BLaER1 (cell line): ENCODE measurements around the gene ANKRD29.

Experiments
- H3K27ac ChIP-seq: shearing (Covaris generic); formaldehyde crosslinking; 2 replicates; pipeline ENCODE4 v1.8.1; 2022
- H3K27me3 ChIP-seq: shearing (Covaris generic); formaldehyde crosslinking; 2 replicates; pipeline ENCODE4 v1.8.1; 2022
- H3K36me3 ChIP-seq: shearing (Covaris generic); formaldehyde crosslinking; 2 replicates; pipeline ENCODE4 v1.8.1; 2022
- H3K4me1 ChIP-seq: shearing (Covaris generic); formaldehyde crosslinking; 2 replicates; pipeline ENCODE4 v1.8.1; 2022
- H3K4me2 ChIP-seq: shearing (Covaris generic); formaldehyde crosslinking; 2 replicates; pipeline ENCODE4 v1.8.1; 2022
- H3K4me3 ChIP-seq: shearing (Covaris generic); formaldehyde crosslinking; 2 replicates; pipeline ENCODE4 v1.8.1; 2022
- H3K9ac ChIP-seq: shearing (Covaris generic); formaldehyde crosslinking; 2 replicates; pipeline ENCODE4 v1.8.1; 2022
- H3K9me3 ChIP-seq: shearing (Covaris generic); formaldehyde crosslinking; 2 replicates; pipeline ENCODE4 v1.8.1; 2022
- H4K20me1 ChIP-seq: shearing (Covaris generic); formaldehyde crosslinking; 2 replicates; pipeline ENCODE4 v1.8.1; 2022
- Cebpa-rat ChIP-seq: shearing (Covaris generic); IDR thresholded peaks from 2 replicates; pipeline ENCODE4 v1.8.1; 2022

ANKRD29 gene

GRCh38 chr18:23609390-23610023 is 53.2 kb downstream of the ANKRD29 start:
- Histone ChIP-seq H3K9ac (no peak overlapping the region), H3K27ac (no peak overlapping the region), H3K4me1 (no peaks in the 10 kb centered on the region), H3K9me3 (no peaks in the 10 kb centered on the region), H3K27me3 (no peaks in the 10 kb centered on the region), H3K4me3 (no peak overlapping the region), H3K36me3 (no peaks in the 10 kb centered on the region), H4K20me1 (no peaks in the 10 kb centered on the region), H3K4me2 (no peak overlapping the region)
- no peak for TF ChIP-seq Cebpa-rat

GRCh38 chr18:23608211-23608610 is 54.5 kb downstream of the ANKRD29 start:
- Histone ChIP-seq H3K9me3 (no peaks in the 10 kb centered on the region), H3K27me3 (no peaks in the 10 kb centered on the region), H3K4me1 (no peaks in the 10 kb centered on the region), H3K4me2 (no peak overlapping the region), H3K27ac (no peak overlapping the region), H3K36me3 (no peaks in the 10 kb centered on the region), H3K4me3 (no peak overlapping the region), H4K20me1 (no peaks in the 10 kb centered on the region), H3K9ac (no peak overlapping the region)
- no peak for TF ChIP-seq Cebpa-rat

GRCh38 chr18:23605941-23606340 is 56.8 kb downstream of the ANKRD29 start:
- H3K4me3 ChIP-seq = no peak overlapping the region
- H3K9me3 ChIP-seq = no peaks in the 10 kb centered on the region
- H3K36me3 ChIP-seq = no peaks in the 10 kb centered on the region
- H3K27me3 ChIP-seq = no peaks in the 10 kb centered on the region
- TF ChIP-seq Cebpa-rat = no peak
- no peak overlapping the region for H3K27ac ChIP-seq
- H3K4me1 ChIP-seq = no peaks in the 10 kb centered on the region
- no peak overlapping the region for H3K9ac ChIP-seq
- no peak overlapping the region for H3K4me2 ChIP-seq
- H4K20me1 ChIP-seq = no peaks in the 10 kb centered on the region

- Histone ChIP-seq H3K4me3 (no peak overlapping the region), H3K9me3 (no peaks in the 10 kb centered on the region), H3K4me2 (no peak overlapping the region), H4K20me1 (no peaks in the 10 kb centered on the region), H3K9ac (no peak overlapping the region), H3K27me3 (no peaks in the 10 kb centered on the region), H3K36me3 (no peaks in the 10 kb centered on the region), H3K4me1 (peaks cover 6% of the 10 kb centered on the region), H3K27ac (no peak overlapping the region)
- TF ChIP-seq Cebpa-rat = no peak
Measured at GRCh38 chr18:23599809-23600208, 62.9 kb downstream of the ANKRD29 start.

- TF ChIP-seq Cebpa-rat = no peak
- no peak overlapping the region for H3K4me3 ChIP-seq
- H3K4me2 ChIP-seq = peak overlapping the region; percentile 26
- H3K9ac ChIP-seq = no peak overlapping the region
- H3K36me3 ChIP-seq = no peaks in the 10 kb centered on the region
- no peaks in the 10 kb centered on the region for H4K20me1 ChIP-seq
- H3K9me3 ChIP-seq = no peaks in the 10 kb centered on the region
- no peak overlapping the region for H3K27ac ChIP-seq
- no peaks in the 10 kb centered on the region for H3K27me3 ChIP-seq
- H3K4me1 ChIP-seq = peaks cover 17% of the 10 kb centered on the region
Measured at GRCh38 chr18:23596183-23596582, 66.5 kb downstream of the ANKRD29 start.

- Histone ChIP-seq H3K4me1 (peaks cover 17% of the 10 kb centered on the region), H3K27ac (no peak overlapping the region), H3K9ac (no peak overlapping the region), H4K20me1 (no peaks in the 10 kb centered on the region), H3K4me3 (no peak overlapping the region), H3K4me2 (no peak overlapping the region), H3K36me3 (no peaks in the 10 kb centered on the region), H3K27me3 (no peaks in the 10 kb centered on the region), H3K9me3 (no peaks in the 10 kb centered on the region)
- TF ChIP-seq Cebpa-rat = no peak
Measured at GRCh38 chr18:23595591-23595990, 67.1 kb downstream of the ANKRD29 start.

GRCh38 chr18:23593720-23594119 is 69.0 kb downstream of the ANKRD29 start:
- H3K4me1 ChIP-seq = peaks cover 17% of the 10 kb centered on the region
- no peak overlapping the region for H3K27ac ChIP-seq
- H3K27me3 ChIP-seq = no peaks in the 10 kb centered on the region
- no peak overlapping the region for H3K4me2 ChIP-seq
- H4K20me1 ChIP-seq = no peaks in the 10 kb centered on the region
- H3K36me3 ChIP-seq = no peaks in the 10 kb centered on the region
- H3K9me3 ChIP-seq = no peaks in the 10 kb centered on the region
- H3K4me3 ChIP-seq = no peak overlapping the region
- H3K9ac ChIP-seq = no peak overlapping the region
- TF ChIP-seq Cebpa-rat = no peak

- Histone ChIP-seq H3K4me1 (peaks cover 17% of the 10 kb centered on the region), H3K36me3 (no peaks in the 10 kb centered on the region), H3K27me3 (no peaks in the 10 kb centered on the region), H3K9ac (no peak overlapping the region), H3K27ac (no peak overlapping the region), H3K9me3 (no peaks in the 10 kb centered on the region), H3K4me3 (no peak overlapping the region), H3K4me2 (no peak overlapping the region), H4K20me1 (no peaks in the 10 kb centered on the region)
- TF ChIP-seq Cebpa-rat = no peak
Measured at GRCh38 chr18:23592911-23593310, 69.8 kb downstream of the ANKRD29 start.

- H3K9ac ChIP-seq = no peak overlapping the region
- no peak overlapping the region for H3K27ac ChIP-seq
- H3K9me3 ChIP-seq = no peaks in the 10 kb centered on the region
- no peak overlapping the region for H3K4me2 ChIP-seq
- 0 out of 2 replicates have a peak, but pooled peaks cover 1% of the 10 kb centered on the region for H4K20me1 ChIP-seq
- H3K4me1 ChIP-seq = peaks cover 17% of the 10 kb centered on the region
- H3K4me3 ChIP-seq = no peak overlapping the region
- H3K36me3 ChIP-seq = no peaks in the 10 kb centered on the region
- no peak for TF ChIP-seq Cebpa-rat
- no peaks in the 10 kb centered on the region for H3K27me3 ChIP-seq
Measured at GRCh38 chr18:23591011-23591410, 71.7 kb downstream of the ANKRD29 start.

- H3K4me2 ChIP-seq = no peak overlapping the region
- no peak for TF ChIP-seq Cebpa-rat
- H3K9ac ChIP-seq = no peak overlapping the region
- H3K4me1 ChIP-seq = peaks cover 27% of the 10 kb centered on the region
- peaks cover 13% of the 10 kb centered on the region; the same call in 1 of the 2 replicates for H4K20me1 ChIP-seq
- no peaks in the 10 kb centered on the region for H3K36me3 ChIP-seq
- no peak overlapping the region for H3K27ac ChIP-seq
- no peaks in the 10 kb centered on the region for H3K9me3 ChIP-seq
- no peaks in the 10 kb centered on the region for H3K27me3 ChIP-seq
- H3K4me3 ChIP-seq = no peak overlapping the region
Measured at GRCh38 chr18:23588836-23589560, 73.7 kb downstream of the ANKRD29 start.
